B cell (primary cell): ENCODE measurements around the gene NEMP1. TPM values are rescaled to one million over a fixed set of nuclear protein-coding genes. Genes with fewer than 3 reads are reported as not detected.

Experiments used
- ATAC-seq: fragments of 200-7000 bp; cut with Tn5 transposase; one replicate; pipeline ENCODE4 v1.10.0; 2021; ENCODE audit warnings: low read depth, mild to moderate bottlenecking, moderate number of reproducible peaks, moderate library complexity
- CTCF ChIA-PET: fragments of 350-600 bp; sonication (Branson Sonifier 250); formaldehyde crosslinking; loops from one replicate; lab custom pipeline; 2021; ENCODE audit warnings: antibody characterized with exemption, inconsistent platforms; lab: Charles Lee
- POLR2A ChIA-PET: fragments of 350-600 bp; sonication (Branson Sonifier 250); formaldehyde crosslinking; loops from one replicate; lab custom pipeline; 2021; ENCODE audit warnings: antibody characterized with exemption; lab: Charles Lee
- DNase-seq: peaks from one replicate; pipeline ENCODE4 v3.0.0; 2013
- H2AFZ ChIP-seq: 2 replicates; pipeline ENCODE4 v1.6.1; 2012; ENCODE audit warnings: mild to moderate bottlenecking, low read depth, low read length; ENCODE audit not compliant: insufficient read depth, poor library complexity, severe bottlenecking
- H3K27ac ChIP-seq, 2 donors: 1 replicate in 1 of 2; 2 replicates in 1 of 2; pipeline ENCODE4 v1.5.1; 2012 to 2013; ENCODE audit warnings: low read length in 2 of 2, mild to moderate bottlenecking in 2 of 2, moderate library complexity in 1 of 2
- H3K27me3 ChIP-seq, 4 experiments: fragments of 200-600 bp in 1 of 4; sonication (generic) in 1 of 4; replicated peaks in 1 of 4; 1 replicate in 2 of 4; 2 replicates in 2 of 4; pipeline versions ENCODE4 v1.6.1 to v1.7.0; 2013 to 2016; ENCODE audit warnings: low read length in 3 of 4, mild to moderate bottlenecking in 2 of 4, mixed read lengths in 1 of 4, moderate library complexity in 1 of 4; ENCODE audit not compliant: insufficient read depth in 4 of 4, control insufficient read depth in 3 of 4; ENCODE audit errors: control extremely low read depth in 1 of 4
- H3K36me3 ChIP-seq, 2 experiments: replicated peaks in 1 of 2; 1 replicate in 1 of 2; 2 replicates in 1 of 2; pipeline versions ENCODE4 v1.6.1 to v1.7.1; 2013; ENCODE audit warnings: low read length in 1 of 2; ENCODE audit not compliant: insufficient read depth in 2 of 2, control insufficient read depth in 1 of 2; ENCODE audit errors: control extremely low read depth in 1 of 2, extremely low read depth in 1 of 2
- H3K4me1 ChIP-seq, 2 donors: fragments of 200-600 bp in 1 of 2; sonication (generic) in 1 of 2; 1 replicate in 1 of 2; 2 replicates in 1 of 2; pipeline versions ENCODE4 v1.5.1 to v1.6.1; 2013 to 2017; ENCODE audit warnings: low read length in 2 of 2; ENCODE audit not compliant: control insufficient read depth in 2 of 2, insufficient read depth in 2 of 2
- H3K4me2 ChIP-seq: replicated peaks from 2 replicates; pipeline ENCODE3; 2012; ENCODE audit warnings: mild to moderate bottlenecking, low read depth, low read length; ENCODE audit not compliant: poor library complexity, severe bottlenecking
- H3K4me3 ChIP-seq, 5 experiments: fragments of 200-600 bp in 1 of 5; sonication (generic) in 1 of 5; 1 replicate in 3 of 5; 2 replicates in 2 of 5; pipeline versions ENCODE4 v1.5.1 to v1.7.0; 2011 to 2016; ENCODE audit warnings: low read length in 4 of 5, mild to moderate bottlenecking in 4 of 5, low read depth in 2 of 5, control low read depth in 1 of 5, moderate library complexity in 1 of 5; ENCODE audit not compliant: insufficient read depth in 1 of 5; ENCODE audit errors: control extremely low read depth in 1 of 5, extremely low read depth in 1 of 5
- H3K79me2 ChIP-seq: fragments of 200-600 bp; sonication (generic); one replicate; pipeline ENCODE4 v1.6.0; 2016; ENCODE audit warnings: low read length; ENCODE audit not compliant: control insufficient read depth, insufficient read depth
- H3K9ac ChIP-seq: fragments of 200-600 bp; sonication (generic); 2 replicates; pipeline ENCODE4 v1.6.1; 2017; ENCODE audit warnings: mild to moderate bottlenecking, low read length, moderate library complexity
- H3K9me3 ChIP-seq, 3 donors: one replicate each; pipeline versions ENCODE4 v1.6.1 to v1.7.1; 2013; ENCODE audit warnings: low read length in 2 of 3; ENCODE audit not compliant: control insufficient read depth in 2 of 3, insufficient read depth in 1 of 3; ENCODE audit errors: control extremely low read depth in 1 of 3
- H4K20me1 ChIP-seq: 2 replicates; pipeline ENCODE4 v1.6.0; 2012; ENCODE audit warnings: mild to moderate bottlenecking, low read length; ENCODE audit not compliant: insufficient read depth, control insufficient read depth, poor library complexity, severe bottlenecking
- H3K27ac Mint-ChIP-seq: one replicate; pipeline ENCODE4 v1.8.0; 2021; ENCODE audit warnings: mixed read lengths
- H3K27me3 Mint-ChIP-seq: one replicate; pipeline ENCODE4 v1.8.0; 2021; ENCODE audit warnings: mixed read lengths
- H3K4me1 Mint-ChIP-seq: one replicate; pipeline ENCODE4 v1.8.0; 2021; ENCODE audit warnings: mixed read lengths
- H3K4me3 Mint-ChIP-seq: one replicate; pipeline ENCODE4 v1.8.0; 2021; ENCODE audit warnings: mixed read lengths
- H3K9me3 Mint-ChIP-seq: one replicate; pipeline ENCODE4 v1.8.0; 2022; ENCODE audit warnings: mixed read lengths; ENCODE audit not compliant: insufficient read depth
- CTCF ChIP-seq: fragments of 200-600 bp; IDR thresholded peaks from one replicate; pipeline ENCODE4 v1.8.0; 2022; ENCODE audit warnings: antibody characterized with exemption, mild to moderate bottlenecking
- EZH2 ChIP-seq: IDR thresholded peaks from 2 replicates; pipeline ENCODE4 v1.6.1; 2012; ENCODE audit warnings: borderline replicate concordance, low read depth, mild to moderate bottlenecking, moderate library complexity, low read length; ENCODE audit not compliant: insufficient read depth, poor library complexity, severe bottlenecking
- WGBS: methylation state at CpG from one replicate; pipeline ENCODE4 v1.1.5; 2013; ENCODE audit warnings: missing lambda C conversion rate; ENCODE audit not compliant: insufficient coverage; 5-methylcytosine and 5-hydroxymethylcytosine counted together
- intact Hi-C: fragments of 100-400 bp; cut with micrococcal nuclease; formaldehyde crosslinking; loops from one replicate; pipeline ENCODE4 v1.10.0; 2022
- polyA plus RNA-seq: library from polyadenylated mRNA; depleted of rRNA; stranded (reverse); fragments of >200 nt; gene quantifications from 2 replicates; pipeline ENCODE4 v1.2.3, GENCODE V29; 2012
- total RNA-seq, 2 donors: library from RNA; stranded (reverse); fragments of 120-200 nt in 1 of 2; gene quantifications; 1 replicate in 1 of 2; 2 replicates in 1 of 2; pipeline versions ENCODE4 v1.2.3 to v1.2.4, GENCODE V29; 2013 to 2022

The NEMP1 gene
- total and polyA plus RNA-seq, 2 donors (not counting 1 experiment from before 2014, with no cell fraction given): 13.6 to 35.0 TPM

- Histone ChIP-seq H3K27ac (peak overlapping the region in 1 of 2 donors; percentile 61), H4K20me1 (peaks cover 58% of the 10 kb centered on the region), H3K27me3 (no peaks in the 10 kb centered on the region), H3K4me1 (peaks cover 1 to 8% of the 10 kb centered on the region in 2 donors), H2AFZ (no peak overlapping the region), H3K9me3 (no peaks in the 10 kb centered on the region), H3K4me3 (no peak overlapping the region), H3K79me2 (peaks cover 17% of the 10 kb centered on the region), H3K4me2 (no peak overlapping the region), H3K36me3 (peaks cover 2 to 81% of the 10 kb centered on the region in 2 experiments), H3K9ac (no peak overlapping the region)
- Mint-ChIP-seq H3K4me1 (peaks cover 34% of the 10 kb centered on the region), H3K9me3 (no peaks in the 10 kb centered on the region), H3K4me3 (no peak overlapping the region), H3K27me3 (no peaks in the 10 kb centered on the region), H3K27ac (no peak overlapping the region)
- ATAC-seq: no peak
- ChIA-PET CTCF (interaction anchor here (0.9 to 18.5 kb wide), 4 partner anchors 6 to 378 kb away, joined by 3 to 406 read pairs (median 246); partner anchors contain the start of genes NAB2, NEMP1 and STAT6), POLR2A (interaction anchor here (1.1 kb wide), 1 partner anchor 11 kb away, joined by 3 read pairs; no protein-coding TSS in a partner anchor)
- WGBS: 96% methylated on average over 12 of the region's 12 CpGs
- TF ChIP-seq EZH2: no peak
- no peak for TF ChIP-seq CTCF
- no peak for DNase-seq
- intact Hi-C loops: no loop called here
Observed at GRCh38 chr12:57099766-57100165, 21.2 kb upstream of the NEMP1 start.

GRCh38 chr12:57099047-57099714 is 20.6 kb upstream of the NEMP1 start:
- H3K9me3 Mint-ChIP-seq: no peaks in the 10 kb centered on the region
- H3K4me1 Mint-ChIP-seq: peaks cover 39% of the 10 kb centered on the region
- no peaks in the 10 kb centered on the region for H3K27me3 ChIP-seq
- H4K20me1 ChIP-seq: peaks cover 52% of the 10 kb centered on the region
- DNase-seq (no peak), ATAC-seq (no peak)
- no peaks in the 10 kb centered on the region for H3K27me3 Mint-ChIP-seq
- TF ChIP-seq EZH2 (no peak), CTCF (no peak)
- intact Hi-C loops: no loop called here
- peak overlapping the region in 1 of 2 donors; percentile 61 for H3K27ac ChIP-seq
- H3K4me3 Mint-ChIP-seq: no peak overlapping the region
- peaks cover 7 to 14% of the 10 kb centered on the region in 2 donors for H3K4me1 ChIP-seq
- peaks cover 17% of the 10 kb centered on the region for H3K79me2 ChIP-seq
- no peak overlapping the region for H3K4me3 ChIP-seq
- H3K27ac Mint-ChIP-seq: peak overlapping the region; percentile 50
- ChIA-PET CTCF (interaction anchor here (2.1 to 18.5 kb wide), 4 partner anchors 6 to 25 kb away, joined by 10 to 406 read pairs (median 246); partner anchors contain the start of genes NAB2, NEMP1 and STAT6), POLR2A (interaction anchor here (0.5 to 2.4 kb wide), 3 partner anchors 11 to 157 kb away, joined by 4 to 10 read pairs (median 10); partner anchors contain the start of genes NAB2 and STAT6)
- no peak overlapping the region for H3K4me2 ChIP-seq
- H3K9me3 ChIP-seq: no peaks in the 10 kb centered on the region
- no peak overlapping the region for H2AFZ ChIP-seq
- peaks cover 2 to 79% of the 10 kb centered on the region in 2 experiments for H3K36me3 ChIP-seq
- 89% methylated on average over 7 of the region's 11 CpGs for WGBS
- H3K9ac ChIP-seq: no peak overlapping the region
